Activated naive CD8-positive, alpha-beta T cell treated with anti-CD3 and anti-CD28 coated beads, Interleukin-2, amount 50 U/mL, for 16 hours (primary cell): ENCODE data around the gene SEC14L5.

Experiments
- DNase-seq: peaks from one replicate; pipeline ENCODE4 v3.0.0-alpha.2; 2020; ENCODE audit warnings: low read depth, low spot score

SEC14L5 gene

DNA sequence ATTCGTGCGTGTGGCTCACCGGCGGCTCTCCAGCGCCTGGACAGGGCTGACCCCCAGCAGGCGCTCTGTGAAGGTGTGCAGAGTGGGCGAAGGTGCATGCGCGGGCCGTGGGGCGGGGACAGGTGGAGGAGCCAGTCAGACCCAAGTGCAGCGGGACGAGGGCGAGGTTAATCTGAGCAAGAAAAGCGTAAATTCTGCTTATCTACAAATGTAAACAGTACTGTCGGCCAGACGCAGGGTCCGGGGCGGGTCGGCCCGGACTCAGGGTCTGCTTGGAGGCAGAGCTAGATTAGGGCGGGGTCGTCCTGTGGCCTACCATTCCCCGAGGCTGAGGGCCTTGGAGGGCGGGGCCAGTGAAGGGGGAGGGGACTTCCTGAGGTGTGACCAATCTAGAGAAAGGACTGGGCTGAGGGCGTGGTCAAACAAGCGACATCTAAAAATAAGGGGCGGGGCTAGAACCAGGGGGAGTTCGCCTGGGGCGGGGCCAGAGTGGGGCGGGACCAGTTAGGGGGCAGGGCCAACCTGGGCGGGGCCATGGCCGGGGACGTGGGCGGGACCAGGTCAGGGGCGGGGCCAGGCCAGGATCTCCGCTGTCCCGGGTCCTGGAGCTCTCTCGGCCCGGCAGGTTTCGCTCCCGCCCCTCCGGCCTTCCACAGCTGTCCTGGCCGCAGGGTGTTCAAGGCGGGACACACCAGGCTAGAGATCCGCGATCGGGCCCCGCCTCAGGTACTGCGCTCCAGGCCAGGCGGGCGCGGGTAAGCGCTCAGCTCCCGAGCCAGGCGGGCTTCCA is at the start of gene SEC14L5:
SEC14L5 (plus strand) TSS at position 611 of the 790 bp plus-strand sequence. CDS start 994 bp downstream, outside the sequence.
- peak; percentile 78 for DNase-seq

DNA sequence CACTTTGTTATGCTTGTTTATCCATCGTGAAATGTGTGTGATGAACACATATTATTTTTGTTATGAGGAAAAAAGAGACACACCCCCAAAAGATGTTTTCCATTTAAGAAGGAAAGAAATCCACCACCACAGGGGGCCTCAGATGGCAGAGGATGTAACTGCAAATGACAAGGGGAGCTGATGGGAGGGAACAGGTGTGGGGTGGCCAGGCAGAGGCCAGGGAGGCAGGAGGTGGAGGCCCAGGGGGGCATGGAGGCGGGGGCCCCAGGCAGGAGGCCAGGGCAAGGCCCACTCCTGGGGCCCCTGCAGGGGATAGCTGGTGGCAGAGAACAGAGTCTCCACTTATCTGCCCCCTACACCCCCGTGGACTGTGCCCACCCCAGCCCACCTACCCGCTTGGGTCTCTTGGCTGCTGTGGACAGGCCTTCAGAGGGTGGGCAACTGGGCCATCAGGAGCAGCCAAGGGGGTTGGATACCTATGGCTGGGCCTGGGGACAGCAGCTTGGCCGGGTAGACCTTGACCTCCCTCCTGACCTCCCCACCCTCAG is 49.2 kb upstream of the SEC14L5 start:
- no peak for DNase-seq

DNA sequence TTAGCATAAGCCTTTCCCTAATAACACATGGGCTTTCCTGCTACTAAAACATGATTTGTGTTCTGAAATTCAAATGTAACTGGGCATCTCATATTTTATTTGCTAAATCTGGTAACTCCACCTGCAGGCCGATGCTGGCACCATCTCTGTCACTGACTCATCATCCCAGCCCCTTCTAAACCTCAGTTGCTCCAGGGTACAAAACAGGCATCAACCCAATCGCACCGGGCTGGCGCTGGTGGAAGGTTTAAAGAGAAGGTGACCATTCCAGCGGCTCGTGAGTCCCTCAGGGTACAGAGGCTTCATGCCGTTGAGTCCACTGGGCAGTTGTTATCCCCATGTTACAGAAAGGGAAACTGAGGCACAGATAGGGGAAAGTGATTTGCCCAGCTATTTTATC is 48.3 kb upstream of the SEC14L5 start:
- DNase-seq, result no peak

DNA sequence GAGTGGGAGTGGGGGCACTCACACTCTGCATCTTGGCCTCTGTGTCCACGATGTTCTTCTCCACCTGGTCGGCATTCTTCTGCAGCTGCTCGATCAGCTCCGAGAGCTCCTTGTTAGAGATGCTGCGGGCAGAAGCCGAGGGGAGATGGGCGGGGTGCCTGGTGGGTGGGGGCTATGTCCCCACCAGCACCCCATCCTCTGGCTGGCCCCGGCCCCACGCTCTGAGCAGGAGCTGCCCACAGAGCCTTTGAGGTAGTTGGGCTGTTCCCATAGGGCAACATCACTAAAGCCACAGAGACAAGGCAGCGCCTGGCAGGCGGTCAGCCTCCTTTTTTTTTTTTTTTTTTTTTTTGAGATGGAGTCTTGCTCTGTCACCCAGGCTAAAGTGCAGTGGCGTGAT is 47.3 kb upstream of the SEC14L5 start:
- no peak for DNase-seq

DNA sequence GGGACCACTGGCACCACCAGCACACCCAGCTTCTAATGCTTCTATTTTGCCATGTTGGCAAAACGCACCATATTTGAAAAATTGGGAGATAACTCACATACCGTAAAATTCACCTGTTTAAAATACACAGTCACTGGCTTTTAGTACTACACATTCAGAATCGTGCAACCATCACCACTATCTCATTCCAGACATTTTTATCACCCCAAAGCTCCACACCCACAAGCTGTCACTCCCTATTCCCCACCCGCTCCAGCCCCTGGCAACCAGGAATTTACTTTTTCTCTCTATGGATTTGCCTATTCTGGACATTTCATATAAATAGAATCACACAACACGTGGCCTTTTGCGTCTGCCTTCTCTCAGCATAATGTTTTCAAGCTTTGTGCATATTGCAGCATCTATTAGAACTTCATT is 46.2 kb upstream of the SEC14L5 start:
- no peak for DNase-seq

DNA sequence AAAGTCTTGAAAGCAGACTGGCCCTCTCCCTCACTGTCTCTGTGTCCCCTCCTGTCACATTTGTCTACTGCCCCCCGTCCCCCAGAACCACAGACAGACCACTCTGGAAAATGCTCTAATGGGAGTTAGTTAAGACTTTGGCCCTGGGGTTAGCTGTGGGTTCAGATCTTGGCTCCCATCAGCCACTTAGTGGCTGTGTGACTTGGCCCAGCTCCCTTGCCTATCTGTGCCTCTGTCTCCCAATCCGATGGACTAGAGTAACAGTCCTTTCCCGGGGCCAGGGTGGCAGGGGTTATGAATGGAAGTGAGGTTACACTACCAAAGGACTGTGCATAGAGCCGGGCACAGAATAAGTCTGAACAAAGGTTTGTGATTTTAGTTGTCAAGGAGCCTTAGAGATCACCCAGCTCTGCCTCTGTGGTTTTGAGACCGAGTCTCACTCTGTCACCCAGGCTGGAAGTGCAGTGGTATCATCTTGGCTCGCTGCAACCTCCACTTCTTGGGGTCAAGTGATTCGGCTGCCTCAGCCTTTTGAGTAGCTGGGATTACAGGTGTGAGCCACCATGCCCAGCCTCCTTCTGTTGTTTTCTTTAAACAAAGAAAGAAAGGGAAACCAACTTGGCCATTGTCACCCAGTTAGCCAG is 44.9 kb upstream of the SEC14L5 start:
- DNase-seq, result no peak

DNA sequence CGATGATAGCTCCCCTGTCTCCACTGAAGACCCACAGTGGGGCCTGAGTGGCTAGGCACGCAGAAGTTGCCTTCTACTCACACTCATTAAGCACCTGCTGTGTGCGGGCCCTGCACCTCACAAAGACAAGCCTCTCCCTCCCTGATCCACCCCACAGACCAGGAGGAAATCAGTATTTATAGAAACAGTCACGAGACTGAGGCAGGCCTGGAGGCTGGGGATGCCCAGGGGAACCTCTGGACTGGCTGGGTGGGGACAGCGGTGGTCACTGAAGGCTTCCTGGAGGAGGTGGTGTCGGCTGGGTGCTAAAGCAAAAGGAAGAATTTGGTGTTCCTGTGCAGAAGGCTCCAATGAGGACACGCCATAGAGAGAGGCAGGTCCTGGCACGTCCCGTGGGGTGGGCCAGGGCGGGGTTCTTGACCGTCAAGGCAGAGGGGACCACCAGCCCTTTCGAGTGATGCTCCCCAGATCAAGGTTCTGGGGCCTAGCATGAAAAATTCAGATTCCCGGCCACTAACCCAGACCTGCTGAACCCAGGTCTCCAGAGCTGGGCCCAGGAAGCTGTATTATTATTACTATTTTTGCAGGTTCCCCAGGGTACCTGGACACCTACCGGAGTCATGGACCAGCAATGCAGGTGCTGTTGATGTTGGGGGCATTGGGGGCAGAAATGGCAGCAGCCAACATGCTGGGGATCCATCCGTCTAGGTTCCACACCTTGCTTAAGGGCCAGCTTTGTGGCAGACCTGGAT is 44.2 kb upstream of the SEC14L5 start:
- no peak for DNase-seq

DNA sequence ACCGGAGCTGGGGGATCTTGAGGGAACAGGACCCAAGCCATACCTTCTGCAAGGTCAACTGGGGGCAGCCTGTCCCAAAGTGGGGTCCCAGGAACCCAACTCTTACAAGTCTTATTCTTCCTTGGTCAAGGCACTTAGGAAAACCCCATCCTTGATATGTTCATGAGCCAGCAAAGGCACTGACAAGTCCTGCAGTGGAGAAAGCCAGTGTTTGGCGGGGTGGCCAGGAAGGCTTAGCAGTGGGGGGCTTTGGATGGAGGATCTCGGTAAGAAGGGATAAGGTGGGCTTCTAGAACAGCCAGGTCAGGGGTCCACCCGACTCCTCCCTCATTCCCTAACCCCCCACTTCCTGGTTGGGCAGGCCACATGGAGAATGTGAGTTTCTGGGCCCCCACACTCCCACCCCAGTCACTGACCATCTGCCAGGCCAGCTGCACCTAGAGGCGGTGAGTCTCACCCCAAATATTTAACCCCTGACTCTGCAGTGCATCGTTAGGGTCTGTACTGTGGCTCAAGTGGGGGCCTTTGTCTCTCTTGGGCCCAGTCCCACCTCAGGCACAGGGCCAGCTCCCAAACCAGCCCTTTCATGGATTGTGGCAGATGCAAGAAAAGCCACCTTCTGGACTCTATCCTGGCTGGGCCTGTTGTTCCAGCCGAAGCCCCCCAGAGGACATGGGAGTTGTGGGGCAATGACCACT is 43.5 kb upstream of the SEC14L5 start:
- no peak for DNase-seq

DNA sequence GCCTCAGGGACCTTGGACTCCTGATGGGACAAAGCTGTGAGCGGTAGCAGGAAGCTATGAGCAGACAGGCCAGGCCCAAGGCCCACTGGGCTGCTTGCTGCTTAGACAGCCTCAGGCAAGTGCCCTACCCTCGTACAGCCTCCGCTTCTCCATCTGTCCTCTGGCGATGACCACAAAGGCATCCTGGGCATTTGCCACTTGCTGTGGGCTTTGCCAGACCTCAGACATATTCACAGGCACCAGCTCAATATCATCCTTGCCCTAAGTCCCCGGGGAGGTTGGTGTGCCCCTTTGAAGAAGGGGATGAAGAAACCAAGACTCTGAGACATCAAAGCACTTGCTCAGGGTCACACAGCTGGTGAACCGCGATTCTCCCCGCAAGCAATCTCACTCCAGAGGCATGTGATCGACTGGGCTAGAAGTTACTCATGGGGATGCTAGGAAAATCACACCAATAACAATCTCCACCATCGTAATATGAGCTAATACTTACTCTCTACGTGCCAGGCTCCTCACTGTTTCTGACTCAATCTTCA is 42.8 kb upstream of the SEC14L5 start:
- DNase-seq, result no peak

DNA sequence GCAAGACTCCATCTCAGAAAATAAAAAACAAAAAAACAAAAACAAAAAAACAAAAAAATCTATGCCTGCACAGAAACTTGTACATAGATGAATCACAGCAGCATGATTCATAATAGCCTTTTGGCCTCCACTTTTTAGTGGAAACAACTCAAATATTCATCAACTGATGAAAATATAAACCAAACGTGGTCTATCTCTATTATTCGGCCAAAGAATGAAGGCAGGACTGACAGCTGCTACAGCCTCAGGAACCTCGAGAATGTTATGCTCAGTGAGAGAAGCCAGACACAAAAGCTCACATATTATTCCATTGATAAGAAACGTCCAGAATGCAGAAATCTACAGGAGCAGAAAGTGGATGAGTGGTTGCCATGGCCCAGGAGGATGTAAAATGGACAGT is 41.0 kb upstream of the SEC14L5 start:
- DNase-seq, result no peak

DNA sequence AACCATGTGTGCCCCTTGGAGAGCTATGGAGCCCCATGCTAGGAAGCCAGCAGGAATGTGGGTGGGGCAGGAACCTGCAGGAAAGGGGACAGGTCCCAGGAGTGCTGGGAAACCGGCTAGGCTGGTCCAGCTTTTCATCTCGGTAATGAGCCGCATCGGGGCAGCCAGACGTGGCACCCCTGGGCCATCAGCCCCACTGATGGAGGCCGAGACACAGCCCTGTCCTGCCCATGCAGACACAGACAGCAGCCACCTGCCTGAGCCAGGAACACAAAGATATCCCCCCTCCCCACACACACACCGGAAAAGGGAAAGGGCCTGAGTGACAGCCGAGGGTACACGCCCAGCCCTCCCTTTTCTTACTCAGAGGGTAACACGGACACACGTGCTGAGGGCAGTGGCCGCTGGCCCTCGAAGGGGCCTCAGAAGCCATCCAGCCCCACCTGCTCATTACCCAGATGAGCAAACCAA is 39.3 kb upstream of the SEC14L5 start:
- DNase-seq, result no peak

DNA sequence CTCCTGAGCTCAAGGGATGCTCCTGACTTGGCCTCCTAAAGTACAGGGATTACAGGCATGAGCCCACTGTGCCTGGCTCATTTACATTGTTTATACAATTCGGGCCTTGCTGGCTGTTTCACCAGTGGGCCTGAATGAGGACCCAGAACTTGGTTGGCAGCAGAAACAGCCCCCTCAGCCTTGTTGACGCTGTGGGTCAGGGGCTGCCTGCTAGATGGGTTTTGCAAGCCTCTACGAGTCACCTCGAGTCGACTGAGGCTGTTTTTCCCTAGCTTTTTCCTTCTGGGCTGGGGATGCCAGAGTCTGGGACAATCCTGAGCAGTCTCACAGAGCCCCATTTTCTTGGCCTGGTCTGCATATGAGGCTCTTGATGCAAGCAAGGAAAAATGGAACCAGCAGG is 37.3 kb upstream of the SEC14L5 start:
- no peak for DNase-seq

DNA sequence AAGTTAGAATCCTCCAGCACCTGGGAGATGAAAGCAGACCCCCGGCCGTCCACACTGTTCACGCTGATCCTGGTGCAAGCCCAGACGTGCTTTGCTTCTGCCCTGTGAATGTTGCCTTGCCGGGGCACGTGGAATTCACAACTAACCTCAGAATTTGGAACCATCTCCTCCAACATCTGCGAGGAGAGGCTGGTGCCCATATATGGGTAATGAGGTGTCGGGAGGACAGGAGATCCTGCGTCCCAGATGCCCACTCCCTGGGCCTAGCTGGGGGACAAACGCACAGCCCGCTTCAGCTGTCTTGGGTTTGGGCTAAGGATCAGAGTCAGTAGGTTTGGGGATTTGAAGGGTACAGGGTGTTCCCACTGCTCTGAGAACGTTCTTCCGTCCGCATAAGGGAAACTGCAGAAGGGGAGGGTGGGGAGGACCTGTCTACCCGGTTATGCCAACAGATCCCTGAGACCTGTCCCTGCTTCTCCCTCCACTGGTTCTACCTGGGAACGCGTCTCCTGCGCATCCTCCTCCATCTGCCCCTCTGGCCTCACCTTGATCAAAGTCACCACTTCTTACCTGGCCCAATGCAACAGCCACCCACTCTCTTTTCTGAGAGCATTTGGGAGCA is 35.3 kb upstream of the SEC14L5 start:
- DNase-seq, result no peak

DNA sequence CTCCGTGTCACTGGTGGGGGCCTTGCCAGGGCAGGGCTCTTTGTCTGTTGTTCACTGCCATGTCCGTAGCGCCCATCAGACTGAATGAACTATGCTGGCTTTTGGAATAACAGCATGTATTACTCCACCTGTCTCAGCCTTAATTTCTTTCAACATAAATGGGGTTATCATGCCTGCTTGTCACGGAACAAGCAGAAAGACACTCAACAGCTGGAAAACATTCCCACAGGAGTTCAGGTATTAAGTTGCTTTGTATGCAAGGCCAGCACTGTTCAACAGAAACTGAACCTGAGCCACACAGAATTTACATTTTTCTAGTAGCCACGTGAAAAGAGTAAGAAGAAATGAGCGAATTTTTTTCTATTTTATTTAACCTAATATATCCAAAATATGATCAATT is 34.3 kb upstream of the SEC14L5 start:
- no peak for DNase-seq

DNA sequence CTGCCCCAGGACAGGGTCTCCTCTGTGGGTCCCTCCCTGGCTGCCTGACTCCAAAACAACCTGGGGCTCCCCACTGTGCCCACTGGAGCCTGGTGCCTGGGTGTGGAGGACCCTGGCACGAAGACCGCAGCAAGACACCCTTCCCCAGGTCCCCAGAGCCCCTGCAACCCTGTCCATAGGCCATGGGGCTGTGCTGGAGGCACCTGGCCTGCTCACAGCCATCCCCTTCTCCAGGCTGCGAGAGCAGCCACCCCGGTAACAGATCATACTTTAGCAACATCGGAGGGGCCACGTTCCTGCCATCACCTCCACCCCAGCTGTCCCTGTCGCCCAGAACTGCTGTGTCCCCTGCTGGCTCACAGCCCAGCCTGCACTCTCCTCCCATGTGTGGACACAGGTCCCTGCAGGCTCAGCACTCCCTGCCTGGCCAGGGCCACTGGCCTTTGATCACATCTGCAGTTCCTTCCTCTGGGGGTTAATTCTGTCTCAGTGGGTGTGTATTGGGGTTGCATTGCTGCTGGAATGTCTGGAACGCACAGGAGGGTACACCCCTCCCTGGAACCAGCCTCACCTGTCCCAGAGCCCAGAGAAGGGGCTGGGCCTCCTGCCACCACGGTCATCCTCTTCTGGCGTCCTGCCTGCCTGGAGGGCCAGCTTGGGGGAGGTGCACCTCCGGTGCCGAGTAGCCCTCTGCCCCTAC is 33.4 kb upstream of the SEC14L5 start:
- DNase-seq, result no peak

DNA sequence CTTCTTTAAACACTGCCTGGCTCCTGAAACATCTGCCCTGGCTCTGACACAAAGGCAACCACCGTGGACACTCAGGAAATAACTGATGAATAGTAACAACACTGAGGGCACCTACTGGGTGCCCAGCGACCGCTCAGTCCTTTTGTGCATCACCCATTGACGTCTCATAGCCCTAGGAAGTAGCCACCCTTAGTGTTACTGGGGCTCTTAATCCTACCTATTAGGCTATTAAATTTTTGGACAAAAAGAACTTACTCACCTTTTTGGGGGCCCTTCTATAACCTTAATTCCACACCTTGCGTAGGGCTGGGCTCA is 32.9 kb upstream of the SEC14L5 start:
- DNase-seq, result no peak

DNA sequence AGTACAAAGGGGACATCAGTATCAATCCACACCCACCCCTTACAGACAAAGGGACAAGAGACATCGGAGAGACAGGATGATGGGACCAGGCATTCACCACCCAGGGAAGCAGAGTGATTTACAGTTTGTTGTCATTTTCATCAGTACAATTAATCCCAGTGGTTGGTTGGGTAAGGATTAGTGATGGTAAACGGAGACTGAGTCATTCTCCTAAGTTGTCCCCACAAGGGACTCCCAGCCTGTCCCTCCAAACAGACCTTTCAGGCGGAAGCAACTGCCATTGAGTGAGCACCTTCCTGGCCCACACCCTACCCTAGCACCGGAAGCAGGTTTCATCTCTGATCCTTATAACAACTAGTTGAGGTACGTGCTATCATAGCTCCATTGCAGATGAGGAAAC is 32.3 kb upstream of the SEC14L5 start:
- no peak for DNase-seq

DNA sequence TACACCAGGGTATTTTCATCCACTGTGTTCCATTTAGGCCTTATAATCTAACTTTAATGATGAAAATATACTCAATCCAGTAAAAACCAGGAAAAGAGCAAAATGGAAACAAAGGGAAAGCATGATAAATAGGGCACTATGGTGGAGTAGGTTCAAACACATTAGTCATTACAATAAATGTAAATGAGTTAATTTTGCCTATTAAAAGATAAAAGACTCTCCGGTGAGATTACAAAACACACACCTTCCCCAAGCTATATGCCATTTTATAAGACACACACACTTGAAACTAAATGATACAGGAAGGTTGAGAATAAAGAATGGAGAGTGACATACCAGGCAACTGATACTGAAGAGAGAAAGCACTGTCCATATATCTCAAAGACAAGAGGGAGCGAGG is 31.2 kb upstream of the SEC14L5 start:
- DNase-seq, result no peak

DNA sequence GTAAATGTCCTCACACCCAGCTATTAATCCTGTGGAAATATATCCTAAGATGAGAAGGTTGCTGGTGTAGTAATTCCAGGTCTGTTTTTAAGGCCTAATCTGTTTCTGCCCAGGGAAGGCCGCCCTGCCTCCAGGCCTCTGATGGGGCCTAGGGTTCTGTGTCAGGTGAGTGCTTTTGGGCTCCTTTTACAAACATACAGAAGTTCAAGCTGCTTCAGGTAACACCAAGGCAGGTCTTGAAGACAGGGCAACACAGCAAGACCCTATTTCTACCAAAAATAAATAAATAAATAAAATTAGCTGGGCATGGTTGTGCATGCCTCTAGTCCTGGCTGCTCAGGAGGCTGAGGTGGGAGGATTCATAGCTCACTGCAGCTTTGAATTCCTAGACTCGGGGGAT is 30.5 kb upstream of the SEC14L5 start:
- no peak for DNase-seq

DNA sequence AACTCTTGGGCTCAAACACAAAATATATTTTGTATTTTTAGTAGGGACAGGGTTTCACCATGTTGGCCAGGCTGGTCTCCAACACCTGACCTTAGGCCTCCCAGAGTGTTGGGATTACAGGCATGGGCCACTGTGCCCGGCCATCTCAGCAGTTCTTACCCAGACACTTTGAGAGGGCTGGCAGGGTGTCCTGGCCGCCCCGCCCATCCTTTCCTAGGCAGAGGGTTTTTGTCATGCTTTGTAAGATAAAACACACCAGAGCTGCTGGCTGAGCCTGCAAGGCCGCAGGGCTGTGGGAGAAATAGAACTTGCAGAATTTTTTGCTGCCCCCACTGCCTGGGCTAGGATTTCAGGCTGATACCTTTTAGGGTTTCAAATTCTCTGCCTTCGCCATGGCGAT is 29.9 kb upstream of the SEC14L5 start:
- no peak for DNase-seq
